ENCODE measurements around the gene PSD4.

Gene PSD4

GRCh38 chr2:113207021-113207420 is 33.2 kb downstream of the PSD4 start:
- no peak for DNase-seq (ENCODE audit: low read depth)

- no peak for DNase-seq (ENCODE audit: low read depth)
These were observed 34.6 kb downstream of the PSD4 start for GRCh38 chr2:113208396-113208795.

- no peak for DNase-seq (ENCODE audit: low read depth)
These were observed 35.4 kb downstream of the PSD4 start for GRCh38 chr2:113209011-113209645.

GRCh38 chr2:113209646-113210171 is 35.9 kb downstream of the PSD4 start:
- no peak for DNase-seq (ENCODE audit: low read depth)

GRCh38 chr2:113211226-113212105 is 37.7 kb downstream of the PSD4 start:
- DNase-seq (ENCODE audit: low read depth): no peak

GRCh38 chr2:113212245-113213060 is 38.7 kb downstream of the PSD4 start:
- no peak for DNase-seq (ENCODE audit: low read depth)

- no peak for DNase-seq (ENCODE audit: low read depth)
These were observed 39.5 kb downstream of the PSD4 start for GRCh38 chr2:113213061-113213930.

GRCh38 chr2:113214141-113214540 is 40.4 kb downstream of the PSD4 start:
- no peak for DNase-seq (ENCODE audit: low read depth)

- DNase-seq (ENCODE audit: low read depth): no peak
These were observed 41.3 kb downstream of the PSD4 start for GRCh38 chr2:113215056-113215455.

- DNase-seq (ENCODE audit: low read depth): no peak
These were observed 42.5 kb downstream of the PSD4 start for GRCh38 chr2:113216321-113216720.

- DNase-seq (ENCODE audit: low read depth): no peak
These were observed 43.2 kb downstream of the PSD4 start for GRCh38 chr2:113216891-113217454.

GRCh38 chr2:113217455-113218282 is 43.9 kb downstream of the PSD4 start:
- DNase-seq (ENCODE audit: low read depth): no peak

GRCh38 chr2:113218283-113219091 is 44.7 kb downstream of the PSD4 start:
- DNase-seq (ENCODE audit: low read depth): no peak

- no peak for DNase-seq (ENCODE audit: low read depth)
These were observed 45.3 kb downstream of the PSD4 start for GRCh38 chr2:113219092-113219441.

- no peak for DNase-seq (ENCODE audit: low read depth)
These were observed 45.7 kb downstream of the PSD4 start for GRCh38 chr2:113219525-113219888.

GRCh38 chr2:113219889-113220641 is 46.3 kb downstream of the PSD4 start:
- DNase-seq (ENCODE audit: low read depth): no peak

GRCh38 chr2:113220970-113221708 is 47.4 kb downstream of the PSD4 start:
- DNase-seq (ENCODE audit: low read depth): no peak

- DNase-seq (ENCODE audit: low read depth): no peak
These were observed 48.1 kb downstream of the PSD4 start for GRCh38 chr2:113221846-113222245.

Measured in stimulated activated CD8-positive, alpha-beta memory T cell treated with anti-CD3 and anti-CD28 coated beads, Interleukin-15, amount 100 ng/mL, for 24 hours (primary cell).